GM18508 (cell line): Measurements from ENCODE around the gene EIF2AK3.
"Not testable (repeated sequence)": the region's sequence is repeated elsewhere in the genome, so short reads cannot be mapped to it uniquely, and the experiment has no call there.

Source experiments
- ATAC-seq: cut with Tn5 transposase; IDR thresholded peaks from one replicate; pipeline ENCODE4 v1.9.1; 2021; ENCODE audit warnings: moderate number of reproducible peaks; ENCODE audit not compliant: insufficient read depth, unreplicated experiment

The EIF2AK3 gene

GRCh38 chr2:88549616-88550292 is 77.5 kb downstream of the EIF2AK3 start:
- no peak for ATAC-seq

- ATAC-seq: not testable (repeated sequence)
These were observed 81.0 kb downstream of the EIF2AK3 start for GRCh38 chr2:88546291-88546690.

- no peak for ATAC-seq
These were observed 82.1 kb downstream of the EIF2AK3 start for GRCh38 chr2:88545118-88545517.

GRCh38 chr2:88543541-88544057 is 83.7 kb downstream of the EIF2AK3 start:
- no peak for ATAC-seq

GRCh38 chr2:88542668-88543067 is 84.6 kb downstream of the EIF2AK3 start:
- no peak for ATAC-seq

- no peak for ATAC-seq
These were observed 86.9 kb downstream of the EIF2AK3 start for GRCh38 chr2:88540346-88540745.

GRCh38 chr2:88538362-88538917 is 88.8 kb downstream of the EIF2AK3 start:
- ATAC-seq: no peak

GRCh38 chr2:88537640-88538039 is 89.6 kb downstream of the EIF2AK3 start:
- ATAC-seq: no peak

- ATAC-seq: no peak
These were observed 97.2 kb downstream of the EIF2AK3 start for GRCh38 chr2:88530081-88530480.

- ATAC-seq: no peak
These were observed 105.7 kb downstream of the EIF2AK3 start for GRCh38 chr2:88521445-88522073.

GRCh38 chr2:88517759-88518201 is 109.5 kb downstream of the EIF2AK3 start:
- no peak for ATAC-seq
